Mammary epithelial cell (primary cell): ENCODE results near the gene FAM98A.

Experiments
- EZH2 ChIP-seq: IDR thresholded peaks from 2 replicates; pipeline ENCODE4 v1.6.1; 2012; ENCODE audit warnings: low read length, inconsistent platforms, borderline replicate concordance
- TF ChIP-seq, protein P1 (sequence below), 2 donors: IDR thresholded peaks in 1 of 2; conservative IDR thresholded peaks in 1 of 2; 2 replicates each; pipeline ENCODE4 v1.5.1; 2011 to 2012; ENCODE audit warnings: inconsistent platforms in 2 of 2, low read length in 2 of 2, mild to moderate bottlenecking in 2 of 2, control low read depth in 1 of 2, low read depth in 1 of 2; ENCODE audit not compliant: insufficient read depth in 1 of 2; ENCODE audit errors: extremely low read depth in 1 of 2

- TF ChIP-seq, protein P1, sequence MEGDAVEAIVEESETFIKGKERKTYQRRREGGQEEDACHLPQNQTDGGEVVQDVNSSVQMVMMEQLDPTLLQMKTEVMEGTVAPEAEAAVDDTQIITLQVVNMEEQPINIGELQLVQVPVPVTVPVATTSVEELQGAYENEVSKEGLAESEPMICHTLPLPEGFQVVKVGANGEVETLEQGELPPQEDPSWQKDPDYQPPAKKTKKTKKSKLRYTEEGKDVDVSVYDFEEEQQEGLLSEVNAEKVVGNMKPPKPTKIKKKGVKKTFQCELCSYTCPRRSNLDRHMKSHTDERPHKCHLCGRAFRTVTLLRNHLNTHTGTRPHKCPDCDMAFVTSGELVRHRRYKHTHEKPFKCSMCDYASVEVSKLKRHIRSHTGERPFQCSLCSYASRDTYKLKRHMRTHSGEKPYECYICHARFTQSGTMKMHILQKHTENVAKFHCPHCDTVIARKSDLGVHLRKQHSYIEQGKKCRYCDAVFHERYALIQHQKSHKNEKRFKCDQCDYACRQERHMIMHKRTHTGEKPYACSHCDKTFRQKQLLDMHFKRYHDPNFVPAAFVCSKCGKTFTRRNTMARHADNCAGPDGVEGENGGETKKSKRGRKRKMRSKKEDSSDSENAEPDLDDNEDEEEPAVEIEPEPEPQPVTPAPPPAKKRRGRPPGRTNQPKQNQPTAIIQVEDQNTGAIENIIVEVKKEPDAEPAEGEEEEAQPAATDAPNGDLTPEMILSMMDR (conservative IDR thresholded peaks at IDR 0.05 in 1 of 2, IDR thresholded peaks at IDR 0.05 in 1 of 2; ENCODE audit: extremely low read depth in 1 of 2, insufficient read depth in 1 of 2, low read depth in 1 of 2, low read length in 2 of 2): no peak
- no peak for TF ChIP-seq EZH2
Measured at GRCh38 chr2:33552758-33553461, 46.2 kb downstream of the FAM98A start.
